ENCODE measurements around the gene DKC1.

Gene DKC1

GRCh38 chrX:154762537-154763296 is at the start of gene DKC1:
Gene DKC1 (plus strand): TSS chrX:154762864. CDS start chrX:154762966, 102 bp downstream.
- peak; percentile 96 for DNase-seq

- DNase-seq: peak; percentile 53
Observed at GRCh38 chrX:154714925-154715324, 47.7 kb upstream of the DKC1 start.

GRCh38 chrX:154715825-154716224 is 46.8 kb upstream of the DKC1 start:
- no peak for DNase-seq

GRCh38 chrX:154717824-154718223 is 44.8 kb upstream of the DKC1 start:
- peak; percentile 50 for DNase-seq

- no peak for DNase-seq
Observed at GRCh38 chrX:154718616-154719015, 44.0 kb upstream of the DKC1 start.

- no peak for DNase-seq
Observed at GRCh38 chrX:154719132-154719675, 43.5 kb upstream of the DKC1 start.

- DNase-seq: no peak
Observed at GRCh38 chrX:154720067-154720466, 42.6 kb upstream of the DKC1 start.

- no peak for DNase-seq
Observed at GRCh38 chrX:154721155-154721554, 41.5 kb upstream of the DKC1 start.

- DNase-seq: no peak
Observed at GRCh38 chrX:154724993-154725756, 37.5 kb upstream of the DKC1 start.

GRCh38 chrX:154727418-154727817 is 35.2 kb upstream of the DKC1 start:
- DNase-seq: no peak

GRCh38 chrX:154727871-154728270 is 34.8 kb upstream of the DKC1 start:
- DNase-seq: peak; percentile 84

GRCh38 chrX:154728431-154729190 is 34.1 kb upstream of the DKC1 start:
- no peak for DNase-seq

GRCh38 chrX:154729439-154729838 is 33.2 kb upstream of the DKC1 start:
- no peak for DNase-seq

GRCh38 chrX:154730253-154730891 is 32.3 kb upstream of the DKC1 start:
- peak; percentile 26 for DNase-seq

- no peak for DNase-seq
Observed at GRCh38 chrX:154731184-154731583, 31.5 kb upstream of the DKC1 start.

- no peak for DNase-seq
Observed at GRCh38 chrX:154731881-154732280, 30.8 kb upstream of the DKC1 start.

GRCh38 chrX:154732421-154733065 is 30.1 kb upstream of the DKC1 start:
- DNase-seq: no peak

GRCh38 chrX:154733066-154733425 is 29.6 kb upstream of the DKC1 start:
- no peak for DNase-seq

GRCh38 chrX:154734061-154734781 is 28.4 kb upstream of the DKC1 start:
- no peak for DNase-seq

- DNase-seq: peak; percentile 66
Observed at GRCh38 chrX:154735695-154736393, 26.8 kb upstream of the DKC1 start.

GRCh38 chrX:154737136-154737535 is 25.5 kb upstream of the DKC1 start:
- DNase-seq: no peak
